Raji (cell line): ENCODE measurements around the gene TSPAN13.

ENCODE experiments used
- POLR2A ChIP-seq: IDR thresholded peaks from 2 replicates; pipeline ENCODE4 v1.6.1; 2011; ENCODE audit warnings: low read depth, low read length, control low read depth; ENCODE audit not compliant: insufficient read depth

Gene TSPAN13

GRCh38 chr7:16758631-16759611 lies 5.4 kb downstream of the TSPAN13 start:
- TF ChIP-seq POLR2A, result no peak

- TF ChIP-seq POLR2A, result no peak
These were observed 6.3 kb downstream of the TSPAN13 start for GRCh38 chr7:16759840-16760239.

GRCh38 chr7:16762177-16762576 lies 8.6 kb downstream of the TSPAN13 start:
- TF ChIP-seq POLR2A, result no peak

- no peak for TF ChIP-seq POLR2A
These were observed 11.4 kb downstream of the TSPAN13 start for GRCh38 chr7:16764942-16765341.

GRCh38 chr7:16765436-16765859 lies 11.9 kb downstream of the TSPAN13 start:
- no peak for TF ChIP-seq POLR2A

- no peak for TF ChIP-seq POLR2A
These were observed 17.2 kb downstream of the TSPAN13 start for GRCh38 chr7:16770657-16771329.

- no peak for TF ChIP-seq POLR2A
These were observed 19.8 kb downstream of the TSPAN13 start for GRCh38 chr7:16773326-16773725.

GRCh38 chr7:16773884-16774283 lies 20.3 kb downstream of the TSPAN13 start:
- no peak for TF ChIP-seq POLR2A

- no peak for TF ChIP-seq POLR2A
These were observed 20.7 kb downstream of the TSPAN13 start for GRCh38 chr7:16774294-16774693.

GRCh38 chr7:16774986-16775385 lies 21.4 kb downstream of the TSPAN13 start:
- no peak for TF ChIP-seq POLR2A

- TF ChIP-seq POLR2A, result no peak
These were observed 22.5 kb downstream of the TSPAN13 start for GRCh38 chr7:16776053-16776452.

- no peak for TF ChIP-seq POLR2A
These were observed 24.9 kb downstream of the TSPAN13 start for GRCh38 chr7:16778476-16778875.

GRCh38 chr7:16779051-16779450 lies 25.5 kb downstream of the TSPAN13 start:
- TF ChIP-seq POLR2A, result no peak

- TF ChIP-seq POLR2A, result no peak
These were observed 27.0 kb downstream of the TSPAN13 start for GRCh38 chr7:16780596-16780995.

- TF ChIP-seq POLR2A, result no peak
These were observed 31.8 kb downstream of the TSPAN13 start for GRCh38 chr7:16785321-16785720.

- TF ChIP-seq POLR2A, result no peak
These were observed 32.3 kb downstream of the TSPAN13 start for GRCh38 chr7:16785846-16786245.
